Stimulated activated CD8-positive, alpha-beta memory T cell treated with anti-CD3 and anti-CD28 coated beads, Interleukin-15, amount 100 ng/mL, for 4 hours (primary cell): ENCODE measurements around the gene TEC.
"Not testable (repeated sequence)": the region's sequence is repeated elsewhere in the genome, so short reads cannot be mapped to it uniquely, and the experiment has no call there.

Source experiments
- DNase-seq, 2 donors: peaks; one replicate each; pipeline ENCODE4 v3.0.0-alpha.2; 2020; ENCODE audit warnings: low read depth in 2 of 2

Gene TEC

GRCh38 chr4:48196758-48197504 is 72.7 kb downstream of the TEC start:
- DNase-seq, result no peak

DNA sequence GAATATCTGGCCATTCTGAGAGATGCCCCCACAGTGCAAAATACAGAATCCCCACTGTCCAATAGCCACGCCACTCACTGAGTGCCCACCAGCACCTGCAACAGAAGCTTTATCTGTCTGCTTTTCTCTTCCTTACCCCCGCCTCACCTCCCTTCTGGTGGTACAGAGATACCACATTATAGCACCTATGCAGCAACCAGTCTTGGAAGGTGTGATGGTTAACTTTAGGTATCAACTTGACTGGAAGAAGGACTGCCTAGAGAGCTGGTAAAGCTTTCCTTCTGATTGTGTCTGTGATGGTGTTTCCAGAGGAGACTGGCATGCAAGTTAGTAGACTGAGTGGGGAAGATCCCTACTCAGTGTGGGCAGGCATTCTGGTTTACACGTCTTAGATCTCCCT is 73.8 kb downstream of the TEC start:
- no peak for DNase-seq

DNA sequence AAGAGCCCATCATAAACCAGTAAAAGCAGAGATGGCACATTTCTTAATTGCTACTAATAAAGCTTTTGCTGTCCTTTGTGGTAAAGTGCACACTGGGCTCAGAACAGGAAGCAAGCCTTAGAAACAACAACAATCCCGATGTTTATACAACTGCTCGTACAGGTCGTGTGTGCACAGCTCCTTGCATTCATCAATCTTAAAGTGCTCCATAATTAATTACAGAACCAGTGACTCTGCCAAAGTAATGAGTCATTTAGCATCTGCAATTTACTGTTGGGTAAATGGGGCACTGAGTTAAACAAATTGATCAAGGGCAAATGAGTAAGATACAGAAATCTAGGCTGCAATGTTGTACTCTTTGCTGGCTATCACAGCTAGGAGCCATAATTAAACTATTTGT is 74.3 kb downstream of the TEC start:
- DNase-seq, result no peak

GRCh38 chr4:48194971-48195370 is 74.7 kb downstream of the TEC start:
- DNase-seq, result no peak

GRCh38 chr4:48193921-48194468 is 75.6 kb downstream of the TEC start:
- no peak for DNase-seq

DNA sequence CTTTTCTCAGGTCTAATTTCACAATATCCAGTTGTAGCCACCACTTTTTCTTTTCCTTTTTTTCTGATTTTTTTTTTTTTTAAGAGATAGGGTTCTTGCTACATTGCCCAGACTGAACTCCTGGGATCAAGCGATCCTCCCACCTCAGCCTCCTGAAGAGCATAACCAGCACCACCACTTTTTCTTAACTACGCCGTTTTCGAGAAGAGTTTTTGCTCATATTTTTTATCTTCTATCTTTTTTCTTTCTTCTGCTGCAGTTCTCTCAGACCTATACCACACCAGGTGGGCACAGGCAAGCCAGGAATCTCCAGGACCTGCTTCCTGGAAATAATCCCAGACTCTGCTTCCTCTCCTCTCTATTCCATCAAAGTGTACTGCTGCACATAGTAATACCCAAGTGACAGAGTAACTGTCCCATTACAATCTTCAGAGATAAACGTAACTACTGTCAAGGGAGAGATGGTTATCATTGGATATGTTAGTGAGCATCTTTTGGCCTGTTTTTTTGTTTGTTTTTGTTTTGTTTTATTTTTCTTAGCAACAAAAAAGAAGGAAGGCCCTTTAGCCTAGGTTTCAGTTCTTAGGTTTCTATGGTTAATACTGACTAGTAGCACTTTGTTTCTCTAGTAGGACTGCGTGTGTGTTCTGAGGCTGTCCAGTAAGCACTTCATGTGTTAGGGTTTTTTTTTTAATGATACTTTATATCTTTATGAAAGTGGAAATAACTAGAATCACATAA is 76.4 kb downstream of the TEC start:
- DNase-seq, result no peak

- DNase-seq, result no peak
These were observed 77.9 kb downstream of the TEC start for GRCh38 chr4:48191758-48192157.

GRCh38 chr4:48190839-48191238 is 78.8 kb downstream of the TEC start:
- DNase-seq, result no peak

- DNase-seq, result no peak
These were observed 79.9 kb downstream of the TEC start for GRCh38 chr4:48189731-48190130.

DNA sequence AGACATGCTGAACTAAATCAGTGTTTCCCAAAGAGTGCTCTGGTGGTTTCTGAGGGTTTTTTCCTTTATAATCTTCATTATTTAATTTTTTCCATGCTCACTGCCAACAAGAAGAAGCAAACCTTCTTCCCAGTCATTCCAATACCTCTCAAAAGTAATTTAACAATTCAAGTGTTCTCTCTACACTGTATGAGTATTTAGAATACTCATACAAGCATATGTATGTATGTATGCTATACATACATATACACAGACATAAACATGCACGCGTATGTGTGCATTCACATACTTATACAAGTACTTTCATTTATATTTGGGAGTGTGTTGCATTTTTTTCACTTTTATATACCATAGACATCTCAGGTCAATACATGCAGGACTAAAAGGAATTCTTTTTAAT is 81.2 kb downstream of the TEC start:
- DNase-seq, result no peak

DNA sequence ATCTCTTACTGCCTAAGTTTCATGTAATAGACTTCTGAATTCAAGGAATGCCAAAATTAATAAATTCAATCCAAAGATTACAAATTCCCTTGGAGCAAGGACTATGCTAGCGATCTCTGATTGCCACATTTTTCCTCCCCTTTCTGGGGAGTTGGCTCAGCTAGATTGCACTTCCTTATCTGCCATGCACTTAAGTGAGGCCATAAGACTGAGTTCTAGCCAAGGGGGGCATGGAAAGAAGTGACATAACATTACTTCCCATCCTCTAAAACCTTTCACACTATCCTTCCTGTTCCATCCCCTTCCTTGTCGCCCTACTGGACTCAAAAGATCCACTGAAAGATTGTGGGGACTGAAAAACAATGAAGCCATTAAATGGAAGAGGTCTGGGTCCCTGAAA is 81.8 kb downstream of the TEC start:
- no peak for DNase-seq

DNA sequence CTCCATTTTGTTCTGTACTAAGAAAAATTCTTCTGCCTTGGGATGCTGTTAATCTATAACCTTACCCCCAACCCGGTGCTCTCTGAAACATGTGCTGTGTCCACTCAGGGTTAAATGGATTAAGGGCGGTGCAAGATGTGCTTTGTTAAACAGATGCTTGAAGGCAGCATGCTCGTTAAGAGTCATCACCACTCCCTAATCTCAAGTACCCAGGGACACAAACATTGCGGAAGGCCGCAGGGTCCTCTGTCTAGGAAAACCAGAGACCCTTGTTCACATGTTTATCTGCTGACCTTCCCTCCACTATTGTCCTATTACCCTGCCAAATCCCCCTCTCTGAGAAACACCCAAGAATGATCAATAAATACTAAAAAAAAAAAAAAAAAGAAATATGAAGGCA is 82.6 kb downstream of the TEC start:
- not testable (repeated sequence) for DNase-seq

- DNase-seq, result not testable (repeated sequence)
These were observed 83.2 kb downstream of the TEC start for GRCh38 chr4:48186394-48186793.

DNA sequence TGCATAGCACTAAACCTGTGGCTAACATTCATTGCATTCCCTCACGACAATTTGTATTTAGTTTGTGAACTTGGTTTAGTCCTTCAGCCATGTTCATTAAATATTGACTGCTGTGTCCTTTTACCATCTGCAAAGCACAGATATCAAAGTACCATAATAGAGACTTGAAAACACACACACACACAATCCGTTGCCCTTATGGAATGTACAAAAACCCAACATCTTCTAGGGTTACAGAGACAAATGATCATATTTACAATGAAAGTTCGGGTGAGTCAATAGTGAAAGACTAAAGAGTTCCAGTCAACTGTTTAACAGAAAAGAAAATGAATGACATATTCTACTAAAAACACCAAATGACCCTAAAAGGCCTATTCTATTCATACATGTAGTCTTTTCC is 84.8 kb downstream of the TEC start:
- no peak for DNase-seq

DNA sequence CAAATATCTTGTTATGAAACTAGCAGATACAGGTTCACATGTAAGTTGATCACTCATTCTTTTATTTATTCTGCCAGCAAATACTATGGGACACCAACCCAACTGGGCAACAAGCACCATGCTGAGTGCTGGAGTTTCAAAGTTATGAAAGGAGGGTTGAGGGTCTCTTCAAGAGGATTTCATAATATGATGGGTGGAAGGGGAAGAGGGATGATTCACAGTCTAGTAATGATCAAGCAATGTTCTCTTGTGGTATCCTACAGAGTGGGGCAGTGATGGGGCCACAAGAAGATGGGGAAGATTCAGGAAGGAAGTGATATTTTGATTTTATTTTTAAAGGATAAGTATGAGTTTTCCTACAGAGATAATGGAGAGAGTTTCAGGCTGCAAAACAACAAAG is 89.4 kb downstream of the TEC start:
- DNase-seq, result no peak

GRCh38 chr4:48178931-48179330 is 90.7 kb downstream of the TEC start:
- DNase-seq, result no peak

GRCh38 chr4:48175806-48176205 is 93.8 kb downstream of the TEC start:
- DNase-seq, result no peak

DNA sequence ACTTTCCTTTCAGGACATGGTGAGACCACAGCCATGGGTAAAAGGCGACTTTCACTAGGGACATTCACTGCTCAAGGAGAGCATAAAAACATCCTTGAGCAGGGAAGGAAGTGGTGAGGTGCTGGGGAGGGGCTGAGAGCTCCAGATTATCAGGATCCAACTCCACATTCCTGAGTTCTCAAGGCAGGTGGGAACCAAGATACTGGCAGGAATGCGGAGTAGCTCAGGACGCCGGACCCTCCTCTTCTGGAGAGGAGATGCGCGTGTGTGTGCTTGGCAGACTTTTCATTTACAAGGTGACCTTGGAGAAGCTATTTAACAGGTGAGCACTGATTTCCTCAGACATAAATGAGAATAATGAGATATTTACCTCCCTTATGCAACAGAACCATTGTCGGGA is 94.3 kb downstream of the TEC start:
- DNase-seq, result no peak

DNA sequence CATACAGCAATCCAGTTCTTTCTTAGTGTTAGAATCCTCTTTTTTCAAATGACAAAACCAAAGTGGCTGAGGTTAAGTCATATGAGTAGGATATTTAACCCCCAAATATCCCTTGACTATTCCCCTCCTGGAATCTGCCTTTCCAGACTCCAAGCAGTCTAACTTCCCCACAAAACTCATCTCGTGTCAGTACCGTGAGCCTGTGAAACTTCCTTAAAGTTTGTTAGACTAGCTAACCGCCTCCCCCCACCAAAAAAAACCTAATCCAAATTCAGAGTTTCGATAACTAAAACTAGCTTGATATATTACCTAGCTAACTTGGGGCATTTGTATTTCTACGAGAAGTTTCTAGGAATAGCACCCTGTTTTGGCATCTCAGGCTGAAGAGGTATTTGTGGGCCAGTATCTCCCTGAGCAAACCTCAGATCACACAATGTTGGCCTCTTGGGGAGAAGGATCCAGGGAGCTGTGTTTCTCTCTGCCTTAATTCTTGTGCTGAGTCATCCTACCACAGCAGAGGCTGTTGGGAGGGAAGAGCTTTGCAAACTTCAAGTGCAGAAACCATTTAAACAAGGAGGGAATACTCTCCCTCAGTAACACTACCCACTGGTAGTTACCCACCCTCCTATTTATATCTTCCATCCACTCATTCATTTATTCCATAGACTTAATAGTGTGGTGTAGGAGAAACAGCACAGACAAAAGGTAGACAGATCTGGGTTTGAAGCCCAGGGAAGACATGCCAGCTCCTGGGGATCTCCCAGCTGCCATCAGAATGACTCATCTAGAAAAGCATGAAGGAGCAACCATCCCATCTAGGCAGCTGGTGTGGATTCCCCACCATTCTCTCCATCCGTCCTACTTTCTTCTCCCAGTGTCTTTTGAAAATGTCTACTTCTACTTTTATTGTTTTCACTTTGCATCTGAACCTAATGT is 96.3 kb downstream of the TEC start:
- DNase-seq, result no peak

GRCh38 chr4:48172651-48173050 is 97.0 kb downstream of the TEC start:
- DNase-seq, result no peak

- no peak for DNase-seq
These were observed 100.0 kb downstream of the TEC start for GRCh38 chr4:48169636-48170035.
